GM19043 (cell line): ENCODE data around the gene RPAP3.

ENCODE experiments used
- ATAC-seq: cut with Tn5 transposase; IDR thresholded peaks from one replicate; pipeline ENCODE4 v1.9.1; 2021; ENCODE audit warnings: low read depth; ENCODE audit not compliant: unreplicated experiment

Gene RPAP3

DNA sequence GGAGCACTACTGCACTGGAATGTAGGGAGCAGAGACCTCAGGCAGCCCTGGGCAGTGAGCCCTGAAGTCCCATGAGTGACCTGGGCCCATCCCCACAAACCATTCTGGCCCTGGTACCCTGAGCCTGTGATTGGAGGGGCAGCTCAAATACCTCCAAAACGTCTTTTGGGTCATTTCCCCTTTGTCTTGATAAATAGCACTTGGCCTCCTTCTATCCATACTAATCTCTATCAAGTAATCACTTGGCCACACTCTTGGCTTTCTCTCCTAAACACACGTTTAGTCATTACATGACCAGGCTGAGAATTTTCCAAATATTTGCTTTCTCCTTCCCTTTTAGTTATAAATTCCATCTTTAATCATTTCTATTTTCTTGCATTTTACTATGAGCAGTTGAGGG lies 91.3 kb downstream of the RPAP3 start:
- no peak for ATAC-seq

DNA sequence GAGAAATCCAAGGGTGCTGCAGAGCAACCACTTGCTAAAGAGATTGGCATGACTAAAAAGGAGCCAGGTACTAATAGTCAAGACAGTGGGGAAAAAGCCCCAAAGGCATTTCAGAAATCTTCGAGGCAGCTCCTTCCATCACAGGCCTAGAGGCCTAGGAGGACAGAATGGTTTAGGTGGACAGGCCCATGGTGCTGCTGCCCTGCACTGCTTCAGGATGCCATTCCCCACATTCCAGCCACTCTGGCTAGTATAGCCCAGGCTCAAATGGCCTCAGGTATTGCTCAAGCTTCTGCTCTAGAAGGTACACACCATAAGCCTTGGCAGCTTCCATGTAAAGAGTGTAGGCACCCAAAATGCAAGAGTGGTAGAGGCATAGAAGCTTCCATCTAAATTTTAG lies 92.9 kb downstream of the RPAP3 start:
- ATAC-seq = no peak

DNA sequence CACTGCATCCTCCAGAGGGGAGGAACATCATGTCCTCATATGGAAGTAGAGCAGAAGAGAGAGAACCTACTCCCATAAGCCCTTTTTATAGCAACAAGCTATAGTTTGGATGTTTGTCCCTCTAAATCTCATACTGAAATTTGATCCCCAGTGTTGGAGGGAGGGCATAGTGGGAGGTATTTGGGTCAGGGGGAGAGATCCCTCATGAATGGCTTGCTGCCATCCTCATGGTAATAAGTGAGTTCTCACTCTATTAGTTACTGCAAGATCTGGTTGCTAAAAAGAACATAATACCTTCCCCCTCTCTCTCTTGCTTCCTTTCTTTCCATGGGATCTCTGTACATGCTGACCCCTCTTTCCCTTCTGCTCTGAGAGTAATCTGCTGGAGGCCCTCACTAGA lies 93.9 kb downstream of the RPAP3 start:
- no peak for ATAC-seq
